Spleen (tissue), 7 donors: ENCODE data around the gene ADIPOR2.

Experiments
- POLR2AphosphoS5 ChIP-seq, 3 donors: sonication (generic); formaldehyde crosslinking; IDR thresholded peaks; one replicate each; pipeline ENCODE4 v1.5.1; 2017; ENCODE audit warnings: antibody characterized with exemption in 3 of 3
- TF ChIP-seq, protein P1 (sequence below), 11 experiments: fragments of 200-600 bp in 7 of 11; fragments of 450-650 bp in 4 of 11; sonication (generic) in 4 of 11; IDR thresholded peaks in 8 of 11; conservative IDR thresholded peaks in 3 of 11; 1 replicate in 7 of 11; 2 replicates in 4 of 11; pipeline versions ENCODE4 v1.4.0 to v1.8.0; 2016 to 2021; ENCODE audit warnings: antibody characterized with exemption in 11 of 11, inconsistent platforms in 4 of 11, mild to moderate bottlenecking in 1 of 11
- donor health status: DM: no; HTN: no; CAD: no; lungs with moderate emphysema.
- donor health status: DM: no; HTN: no; CAD: no.
- donor health status: DM: no; HTN: no; CAD: no.

DNA sequence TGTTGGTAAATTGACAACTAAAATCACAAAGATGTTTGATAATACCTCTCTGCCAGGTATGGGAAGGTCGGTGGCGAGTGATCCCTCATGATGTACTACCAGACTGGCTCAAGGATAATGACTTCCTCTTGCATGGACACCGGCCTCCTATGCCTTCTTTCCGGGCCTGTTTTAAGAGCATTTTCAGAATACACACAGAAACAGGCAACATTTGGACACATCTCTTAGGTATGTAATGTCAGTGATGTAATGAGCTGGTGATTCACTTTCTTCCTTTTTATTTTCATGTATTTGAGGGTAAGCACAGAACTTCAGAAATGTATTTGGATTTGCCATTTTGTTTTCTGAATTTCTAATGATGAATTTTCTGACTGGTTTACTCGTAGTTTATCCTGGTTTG is 86.9 kb downstream of the ADIPOR2 start:
- TF ChIP-seq, protein P1, sequence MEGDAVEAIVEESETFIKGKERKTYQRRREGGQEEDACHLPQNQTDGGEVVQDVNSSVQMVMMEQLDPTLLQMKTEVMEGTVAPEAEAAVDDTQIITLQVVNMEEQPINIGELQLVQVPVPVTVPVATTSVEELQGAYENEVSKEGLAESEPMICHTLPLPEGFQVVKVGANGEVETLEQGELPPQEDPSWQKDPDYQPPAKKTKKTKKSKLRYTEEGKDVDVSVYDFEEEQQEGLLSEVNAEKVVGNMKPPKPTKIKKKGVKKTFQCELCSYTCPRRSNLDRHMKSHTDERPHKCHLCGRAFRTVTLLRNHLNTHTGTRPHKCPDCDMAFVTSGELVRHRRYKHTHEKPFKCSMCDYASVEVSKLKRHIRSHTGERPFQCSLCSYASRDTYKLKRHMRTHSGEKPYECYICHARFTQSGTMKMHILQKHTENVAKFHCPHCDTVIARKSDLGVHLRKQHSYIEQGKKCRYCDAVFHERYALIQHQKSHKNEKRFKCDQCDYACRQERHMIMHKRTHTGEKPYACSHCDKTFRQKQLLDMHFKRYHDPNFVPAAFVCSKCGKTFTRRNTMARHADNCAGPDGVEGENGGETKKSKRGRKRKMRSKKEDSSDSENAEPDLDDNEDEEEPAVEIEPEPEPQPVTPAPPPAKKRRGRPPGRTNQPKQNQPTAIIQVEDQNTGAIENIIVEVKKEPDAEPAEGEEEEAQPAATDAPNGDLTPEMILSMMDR (IDR thresholded peaks at IDR 0.05 in 8 of 11, conservative IDR thresholded peaks at IDR 0.05 in 3 of 11): no peak
- TF ChIP-seq POLR2AphosphoS5 (IDR thresholded peaks at IDR 0.05): no peak
